ENCODE data around the gene WWC1.
A peak's percentile ranks its signal among the peaks of the same experiment; 100 is the strongest.

Gene WWC1

DNA sequence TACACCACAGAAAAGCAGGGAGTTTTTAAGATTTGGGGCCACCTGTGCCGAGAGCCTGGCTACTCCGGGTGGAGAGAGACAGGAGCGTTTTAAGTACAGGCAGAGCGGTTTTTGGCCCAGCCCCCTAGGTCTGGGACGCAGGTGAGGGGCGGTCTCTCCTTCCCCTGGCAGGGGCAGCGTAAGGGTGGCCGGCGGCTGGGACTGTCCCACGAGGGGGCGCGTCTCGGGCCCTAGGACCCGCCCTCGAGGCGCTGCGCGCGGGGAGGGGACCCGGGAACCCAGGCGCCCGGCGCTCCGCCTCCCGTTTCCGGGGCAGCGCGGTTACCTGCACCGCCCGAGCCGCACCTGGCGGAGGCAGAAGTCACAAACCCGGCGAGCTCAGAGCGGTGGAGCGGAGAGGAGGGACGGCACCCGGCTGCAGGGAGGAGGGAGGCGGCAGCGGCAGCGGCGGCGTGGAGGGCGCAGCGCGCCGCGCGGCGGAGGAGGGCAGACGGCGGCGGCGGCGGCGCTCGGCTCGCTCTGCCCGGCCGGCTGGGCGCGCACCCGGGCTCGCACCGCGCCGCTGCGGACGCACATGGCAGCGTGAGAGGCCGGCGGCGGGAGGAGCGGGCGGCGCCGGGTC lies at the start of gene WWC1:
TSS of gene WWC1 (plus strand) at position 304 of the 622 bp plus-strand sequence. CDS start 508 bp downstream, outside the sequence.
- TF ChIP-seq, protein P1, sequence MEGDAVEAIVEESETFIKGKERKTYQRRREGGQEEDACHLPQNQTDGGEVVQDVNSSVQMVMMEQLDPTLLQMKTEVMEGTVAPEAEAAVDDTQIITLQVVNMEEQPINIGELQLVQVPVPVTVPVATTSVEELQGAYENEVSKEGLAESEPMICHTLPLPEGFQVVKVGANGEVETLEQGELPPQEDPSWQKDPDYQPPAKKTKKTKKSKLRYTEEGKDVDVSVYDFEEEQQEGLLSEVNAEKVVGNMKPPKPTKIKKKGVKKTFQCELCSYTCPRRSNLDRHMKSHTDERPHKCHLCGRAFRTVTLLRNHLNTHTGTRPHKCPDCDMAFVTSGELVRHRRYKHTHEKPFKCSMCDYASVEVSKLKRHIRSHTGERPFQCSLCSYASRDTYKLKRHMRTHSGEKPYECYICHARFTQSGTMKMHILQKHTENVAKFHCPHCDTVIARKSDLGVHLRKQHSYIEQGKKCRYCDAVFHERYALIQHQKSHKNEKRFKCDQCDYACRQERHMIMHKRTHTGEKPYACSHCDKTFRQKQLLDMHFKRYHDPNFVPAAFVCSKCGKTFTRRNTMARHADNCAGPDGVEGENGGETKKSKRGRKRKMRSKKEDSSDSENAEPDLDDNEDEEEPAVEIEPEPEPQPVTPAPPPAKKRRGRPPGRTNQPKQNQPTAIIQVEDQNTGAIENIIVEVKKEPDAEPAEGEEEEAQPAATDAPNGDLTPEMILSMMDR (IDR thresholded peaks at IDR 0.05) = peak; percentile 50

DNA sequence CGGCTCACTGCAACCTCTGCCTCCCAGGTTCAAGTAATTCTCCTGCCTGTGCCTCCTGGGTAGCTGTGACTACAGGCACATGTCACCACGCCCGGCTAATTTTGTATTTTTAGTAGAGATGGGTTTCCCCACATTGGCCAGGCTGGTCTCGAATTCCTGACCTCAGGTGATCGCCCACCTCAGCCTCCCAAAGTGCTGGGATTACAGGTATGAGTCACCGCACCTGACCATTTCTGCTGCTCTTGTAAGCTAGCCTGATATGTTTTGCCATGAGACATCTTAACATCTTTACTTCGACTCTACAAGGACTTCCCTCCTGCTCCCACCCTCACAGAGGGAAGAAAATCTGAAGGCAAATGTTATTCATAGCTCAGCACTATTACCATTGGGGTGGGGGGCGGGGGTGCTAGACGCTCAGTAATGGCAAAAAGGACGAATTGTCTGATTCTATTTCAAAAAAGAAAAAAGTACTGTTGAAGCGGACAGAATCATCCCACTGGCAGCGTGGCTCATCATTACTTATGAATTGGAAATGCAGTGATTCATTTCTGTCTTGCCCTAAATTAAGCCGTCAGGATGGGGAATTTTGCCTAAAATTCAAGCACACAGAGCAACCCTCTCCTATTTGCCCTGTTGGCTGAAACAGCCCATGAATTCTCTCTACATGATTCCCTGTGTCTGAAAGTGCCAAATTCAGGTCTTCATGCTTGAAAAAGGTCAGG lies 46.4 kb upstream of the WWC1 start:
- TF ChIP-seq, protein P1 (IDR thresholded peaks at IDR 0.05) = no peak

DNA sequence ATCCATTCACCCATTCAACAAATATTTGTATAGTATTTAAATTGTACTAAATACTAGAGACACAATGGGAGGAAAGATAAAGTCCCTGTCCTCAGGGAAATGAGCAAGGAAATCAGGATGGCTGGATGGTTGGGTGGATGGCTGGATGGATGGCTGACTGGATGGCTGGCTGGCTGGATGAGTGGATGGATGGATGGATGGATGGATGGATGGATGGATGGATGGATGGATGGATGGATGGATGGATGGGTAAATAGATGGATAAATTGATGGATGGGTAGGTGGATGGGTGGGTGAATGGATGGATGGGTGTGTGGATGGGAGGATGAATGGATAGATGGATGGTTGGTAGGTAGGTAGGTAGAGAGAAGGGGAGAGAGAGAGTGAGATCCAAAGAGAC lies 41.5 kb upstream of the WWC1 start:
- TF ChIP-seq, protein P1 (IDR thresholded peaks at IDR 0.05) = no peak

DNA sequence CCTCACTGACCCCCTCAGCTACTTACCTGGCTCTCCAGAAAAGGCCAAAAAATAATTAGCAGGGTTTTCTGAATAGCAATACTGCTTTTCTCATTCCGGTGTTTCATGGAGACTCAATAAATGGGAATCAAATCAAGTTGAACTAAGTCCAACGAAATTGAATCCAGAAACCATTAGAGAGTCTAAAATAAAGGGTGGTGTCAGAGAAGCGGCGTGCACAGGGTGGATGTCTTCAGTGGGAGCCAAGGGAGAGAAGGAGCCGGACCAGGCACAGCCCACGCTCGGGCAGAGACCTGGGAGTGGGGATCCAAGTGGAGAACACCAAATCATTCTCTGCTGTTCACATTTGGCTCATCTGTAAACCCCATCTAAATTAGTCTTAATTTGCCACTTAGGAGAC lies 40.2 kb upstream of the WWC1 start:
- TF ChIP-seq, protein P1 (IDR thresholded peaks at IDR 0.05) = no peak

DNA sequence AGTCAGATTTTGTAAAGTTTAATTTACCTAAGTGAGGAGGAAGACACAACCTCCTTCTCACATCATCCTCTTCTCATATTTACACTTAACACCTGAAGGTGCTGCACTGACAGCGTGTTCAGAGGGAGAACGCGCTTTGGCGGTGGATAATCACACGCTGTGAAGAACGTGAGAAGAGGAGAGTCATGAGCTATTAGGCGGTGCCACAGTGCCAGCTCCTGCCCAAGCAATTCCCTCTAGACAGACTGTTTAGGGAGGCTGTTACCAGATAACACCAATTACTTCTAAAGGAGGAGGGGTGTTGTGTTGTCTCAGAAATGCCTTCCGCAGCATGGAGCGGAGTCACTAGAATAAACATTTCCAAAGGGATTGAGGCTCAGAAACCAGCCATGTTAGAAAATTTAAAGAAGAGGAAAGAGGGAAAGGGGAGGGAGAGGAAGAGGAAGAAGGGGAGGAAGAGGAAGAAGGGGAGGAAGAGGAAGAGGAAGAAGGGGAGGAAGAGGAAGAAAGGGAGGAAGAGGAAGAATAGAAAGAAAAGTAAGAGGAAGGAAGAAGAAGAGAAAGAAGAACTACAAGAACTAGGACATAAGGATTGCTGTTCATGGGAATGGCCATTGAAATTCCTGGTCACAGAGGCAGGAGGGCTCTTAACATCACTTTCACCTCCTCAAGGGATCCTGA lies 37.3 kb upstream of the WWC1 start:
- TF ChIP-seq, protein P1 (IDR thresholded peaks at IDR 0.05) = no peak

DNA sequence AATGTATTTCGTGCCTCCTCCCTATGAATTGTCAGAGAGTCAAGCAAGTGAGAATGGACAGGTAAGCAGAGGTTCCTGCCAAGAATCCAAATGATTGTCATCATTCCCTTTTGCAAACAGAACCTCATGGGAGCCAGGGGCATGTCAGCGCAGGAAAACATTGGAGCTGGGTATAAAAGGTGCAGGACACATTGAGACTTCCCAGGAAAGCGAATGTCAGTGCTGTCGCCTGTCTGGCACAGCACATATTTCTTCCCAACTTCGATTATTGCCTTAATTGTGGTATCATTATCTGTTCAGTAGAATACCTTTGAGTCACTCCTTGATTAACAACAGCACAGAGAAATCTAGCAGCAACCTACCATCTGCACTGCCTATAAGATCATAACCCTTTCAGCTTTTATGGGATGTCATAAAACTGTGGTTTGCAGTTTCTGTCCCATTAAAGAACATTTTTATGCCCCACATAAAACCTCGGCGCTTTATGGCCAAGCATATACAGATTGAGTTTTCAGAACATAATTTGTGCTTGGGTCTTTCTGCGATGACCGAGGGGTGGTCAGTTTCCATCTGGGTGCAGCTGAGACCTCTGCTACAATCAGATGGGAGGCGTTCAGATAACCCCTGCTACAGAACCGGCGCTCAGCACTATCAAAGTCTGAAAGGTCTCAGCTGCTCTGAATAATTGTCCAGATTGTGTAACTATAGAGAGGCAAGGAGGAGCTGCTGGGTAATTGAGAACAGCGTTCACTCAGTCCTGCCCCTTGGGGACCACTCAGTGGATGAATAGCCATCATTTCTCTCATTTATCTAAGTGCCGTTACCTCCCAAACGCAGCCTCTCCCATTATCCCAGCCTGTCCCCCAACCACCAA lies 30.9 kb upstream of the WWC1 start:
- TF ChIP-seq, protein P1 (IDR thresholded peaks at IDR 0.05) = no peak

DNA sequence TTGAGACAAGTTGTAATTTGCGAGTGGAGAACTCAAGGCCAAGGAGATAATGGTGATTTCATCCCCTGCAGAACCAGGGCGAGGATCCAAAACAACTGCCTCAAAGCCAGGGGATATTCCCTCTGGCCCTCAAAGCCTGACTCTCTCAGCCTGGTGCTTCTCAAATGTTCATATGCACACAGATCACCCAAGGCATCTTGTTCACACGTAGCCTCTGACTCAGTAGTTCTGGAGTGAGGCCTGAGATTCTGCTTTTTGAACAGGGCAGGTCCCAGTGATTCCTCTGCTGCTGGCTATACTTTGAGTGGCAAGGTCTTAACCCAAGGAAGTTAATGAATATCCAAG lies 30.2 kb upstream of the WWC1 start:
- TF ChIP-seq, protein P1 (IDR thresholded peaks at IDR 0.05) = no peak

Data from LNCAP (cell line).